ENCODE measurements around the gene CERT1.

Gene CERT1

DNA sequence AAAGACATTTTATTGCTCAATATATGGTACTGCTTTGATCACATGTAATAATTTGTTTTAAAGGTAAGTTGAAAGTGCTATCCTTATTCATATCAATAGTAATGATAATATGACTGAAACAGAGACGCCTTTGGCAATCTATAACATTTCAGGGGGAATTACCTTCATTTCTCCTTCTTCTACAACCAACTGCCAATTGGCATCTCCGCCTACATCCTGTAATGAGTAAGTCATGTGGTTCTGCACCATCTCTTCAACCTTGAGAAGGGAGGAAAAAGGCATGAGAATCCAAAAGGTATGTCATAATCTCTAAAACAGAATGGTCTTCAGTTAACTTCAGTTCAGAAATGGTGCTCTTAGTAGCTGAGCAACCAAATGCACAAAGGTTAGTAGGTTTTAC is 122.0 kb downstream of the CERT1 start:
- TF ChIP-seq, protein P1, sequence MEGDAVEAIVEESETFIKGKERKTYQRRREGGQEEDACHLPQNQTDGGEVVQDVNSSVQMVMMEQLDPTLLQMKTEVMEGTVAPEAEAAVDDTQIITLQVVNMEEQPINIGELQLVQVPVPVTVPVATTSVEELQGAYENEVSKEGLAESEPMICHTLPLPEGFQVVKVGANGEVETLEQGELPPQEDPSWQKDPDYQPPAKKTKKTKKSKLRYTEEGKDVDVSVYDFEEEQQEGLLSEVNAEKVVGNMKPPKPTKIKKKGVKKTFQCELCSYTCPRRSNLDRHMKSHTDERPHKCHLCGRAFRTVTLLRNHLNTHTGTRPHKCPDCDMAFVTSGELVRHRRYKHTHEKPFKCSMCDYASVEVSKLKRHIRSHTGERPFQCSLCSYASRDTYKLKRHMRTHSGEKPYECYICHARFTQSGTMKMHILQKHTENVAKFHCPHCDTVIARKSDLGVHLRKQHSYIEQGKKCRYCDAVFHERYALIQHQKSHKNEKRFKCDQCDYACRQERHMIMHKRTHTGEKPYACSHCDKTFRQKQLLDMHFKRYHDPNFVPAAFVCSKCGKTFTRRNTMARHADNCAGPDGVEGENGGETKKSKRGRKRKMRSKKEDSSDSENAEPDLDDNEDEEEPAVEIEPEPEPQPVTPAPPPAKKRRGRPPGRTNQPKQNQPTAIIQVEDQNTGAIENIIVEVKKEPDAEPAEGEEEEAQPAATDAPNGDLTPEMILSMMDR (IDR thresholded peaks at IDR 0.05; ENCODE audit: low read depth, low read length): no peak
- DNase-seq: no peak
- H3K4me3 ChIP-seq (ENCODE audit: low read depth, low read length): no peak overlapping the region
- no peaks in the 10 kb centered on the region for H3K9me3 ChIP-seq (ENCODE audit: severe bottlenecking)
- no peaks in the 10 kb centered on the region for H3K27me3 ChIP-seq (ENCODE audit: insufficient read depth, low read depth, severe bottlenecking)
- no peak overlapping the region for H3K27ac ChIP-seq
- peaks cover 12% of the 10 kb centered on the region for H3K36me3 ChIP-seq

GRCh38 chr5:75387806-75388205 is 123.6 kb downstream of the CERT1 start:
- Histone ChIP-seq H3K36me3 (peaks cover 15% of the 10 kb centered on the region), H3K27me3 (ENCODE audit: insufficient read depth, low read depth, severe bottlenecking) (no peaks in the 10 kb centered on the region), H3K4me3 (ENCODE audit: low read depth, low read length) (no peak overlapping the region), H3K27ac (no peak overlapping the region), H3K9me3 (ENCODE audit: severe bottlenecking) (no peaks in the 10 kb centered on the region)
- no peak for DNase-seq
- TF ChIP-seq, protein P1 (IDR thresholded peaks at IDR 0.05; ENCODE audit: low read depth, low read length): no peak

DNA sequence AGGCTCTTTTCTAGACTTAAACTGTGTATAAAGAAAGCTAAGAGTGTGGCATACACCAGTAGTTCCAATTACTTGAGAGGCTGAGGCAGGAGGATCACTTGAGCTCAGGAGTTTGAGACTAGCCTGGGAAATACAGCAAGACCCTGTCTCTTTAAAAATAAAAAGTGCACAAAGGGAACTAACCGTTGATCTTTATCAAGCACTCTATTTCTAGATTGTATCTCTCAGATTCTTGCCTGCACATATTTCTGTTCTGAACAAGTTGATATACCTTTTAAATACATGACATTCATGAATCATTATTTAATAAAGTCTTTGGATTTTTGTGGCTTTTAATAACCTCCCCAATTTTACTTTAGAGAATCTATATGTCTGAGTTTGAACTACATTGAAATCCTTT is 127.2 kb downstream of the CERT1 start:
- no peak for DNase-seq
- TF ChIP-seq, protein P1 (IDR thresholded peaks at IDR 0.05; ENCODE audit: low read depth, low read length): no peak
- H3K36me3 ChIP-seq: peaks cover 23% of the 10 kb centered on the region
- no peak overlapping the region for H3K27ac ChIP-seq
- H3K27me3 ChIP-seq (ENCODE audit: insufficient read depth, low read depth, severe bottlenecking): no peaks in the 10 kb centered on the region
- H3K9me3 ChIP-seq (ENCODE audit: severe bottlenecking): no peaks in the 10 kb centered on the region
- H3K4me3 ChIP-seq (ENCODE audit: low read depth, low read length): no peak overlapping the region

DNA sequence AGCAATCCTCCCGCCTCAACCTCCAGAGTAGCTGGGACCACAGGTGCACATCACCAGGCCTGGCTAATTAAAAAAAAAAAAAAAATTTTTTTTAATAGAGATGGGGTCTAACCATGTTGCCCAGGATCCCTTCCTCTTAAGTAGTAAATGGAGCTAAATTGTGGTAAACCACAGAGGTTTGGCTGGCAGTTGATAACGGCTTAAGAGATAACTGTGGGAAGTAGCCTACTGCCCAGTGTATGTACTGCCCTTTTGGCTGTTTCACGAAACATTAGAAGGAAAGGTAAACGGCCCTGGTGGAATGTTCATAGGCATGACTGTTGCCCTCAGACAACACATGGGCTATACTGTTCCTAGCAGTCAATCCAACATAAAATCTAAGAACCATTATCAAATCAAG is 130.0 kb downstream of the CERT1 start:
- DNase-seq: no peak
- TF ChIP-seq, protein P1 (IDR thresholded peaks at IDR 0.05; ENCODE audit: low read depth, low read length): no peak
- Histone ChIP-seq H3K27ac (no peak overlapping the region), H3K9me3 (ENCODE audit: severe bottlenecking) (no peaks in the 10 kb centered on the region), H3K4me3 (ENCODE audit: low read depth, low read length) (no peak overlapping the region), H3K27me3 (ENCODE audit: insufficient read depth, low read depth, severe bottlenecking) (no peaks in the 10 kb centered on the region), H3K36me3 (peaks cover 27% of the 10 kb centered on the region)

- H3K9me3 ChIP-seq (ENCODE audit: severe bottlenecking): no peaks in the 10 kb centered on the region
- peaks cover 23% of the 10 kb centered on the region for H3K36me3 ChIP-seq
- TF ChIP-seq, protein P1 (IDR thresholded peaks at IDR 0.05; ENCODE audit: low read depth, low read length): no peak
- H3K4me3 ChIP-seq (ENCODE audit: low read depth, low read length): no peak overlapping the region
- no peaks in the 10 kb centered on the region for H3K27me3 ChIP-seq (ENCODE audit: insufficient read depth, low read depth, severe bottlenecking)
- H3K27ac ChIP-seq: no peak overlapping the region
- no peak for DNase-seq
Observed at GRCh38 chr5:75380099-75380498, 131.3 kb downstream of the CERT1 start.

DNA sequence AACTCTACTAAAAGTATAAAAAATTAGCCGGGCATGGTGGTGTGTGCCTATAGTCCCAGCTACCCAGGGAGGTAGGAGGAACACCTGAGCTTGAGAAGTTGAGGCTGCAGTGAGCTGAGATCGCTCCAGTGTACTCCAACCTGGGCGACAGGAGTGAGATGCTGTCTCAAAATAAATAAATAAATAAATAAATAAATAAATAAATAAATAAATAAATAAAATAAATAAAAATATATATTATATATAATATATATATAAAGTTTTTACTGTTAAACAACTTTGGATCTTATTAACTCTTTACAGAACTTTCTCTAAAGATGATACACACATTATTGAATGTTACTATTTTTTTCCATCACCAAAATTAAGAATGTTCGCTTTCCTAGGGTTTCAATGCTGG is 136.0 kb downstream of the CERT1 start:
- no peaks in the 10 kb centered on the region for H3K27me3 ChIP-seq (ENCODE audit: insufficient read depth, low read depth, severe bottlenecking)
- no peaks in the 10 kb centered on the region for H3K9me3 ChIP-seq (ENCODE audit: severe bottlenecking)
- TF ChIP-seq, protein P1 (IDR thresholded peaks at IDR 0.05; ENCODE audit: low read depth, low read length): no peak
- H3K4me3 ChIP-seq (ENCODE audit: low read depth, low read length): no peak overlapping the region
- H3K27ac ChIP-seq: no peak overlapping the region
- DNase-seq: no peak
- H3K36me3 ChIP-seq: peaks cover 11% of the 10 kb centered on the region
